Right lobe of liver (tissue), 6 donors: ENCODE measurements around the gene RNASE7. TPM values are rescaled to one million over a fixed set of nuclear protein-coding genes. Genes with fewer than 3 reads are reported as not detected.

Source experiments
- ATAC-seq, 4 donors: fragments of 200-7000 bp; cut with Tn5 transposase; one replicate each; pipeline ENCODE4 v1.9.1; 2020; ENCODE audit warnings: mild to moderate bottlenecking in 4 of 4, moderate library complexity in 4 of 4
- DNase-seq, 3 donors: peaks; one replicate each; pipeline ENCODE4 v3.0.0-alpha.2; 2020
- H3K27ac ChIP-seq, 3 donors: fragments of 200-600 bp; one replicate each; pipeline ENCODE4 v1.8.0; 2022
- H3K27me3 ChIP-seq, 2 donors: fragments of 200-600 bp; one replicate each; pipeline ENCODE4 v1.8.0; 2022
- H3K36me3 ChIP-seq, 4 donors: fragments of 200-600 bp; sonication (generic) in 1 of 4; one replicate each; pipeline versions ENCODE4 v1.5.1 to v1.8.0; 2017 to 2022; ENCODE audit warnings: control low read depth in 1 of 4
- H3K4me1 ChIP-seq, 4 donors: fragments of 200-600 bp; sonication (generic) in 1 of 4; one replicate each; pipeline versions ENCODE4 v1.5.1 to v1.8.0; 2017 to 2022; ENCODE audit warnings: control low read depth in 1 of 4
- H3K4me3 ChIP-seq, 3 donors: fragments of 200-600 bp; one replicate each; pipeline ENCODE4 v1.8.0; 2022
- H3K9me3 ChIP-seq, 4 donors: fragments of 200-600 bp; sonication (generic) in 1 of 4; one replicate each; pipeline versions ENCODE4 v1.5.1 to v1.8.0; 2017 to 2022; ENCODE audit warnings: control low read depth in 1 of 4
- POLR2A ChIP-seq: fragments of 450-650 bp; IDR thresholded peaks from one replicate; pipeline ENCODE4 v1.6.1; 2017; ENCODE audit warnings: antibody characterized with exemption, mild to moderate bottlenecking
- WGBS: methylation state at CpG from one replicate; pipeline ENCODE4 v1.1.6; 2018; ENCODE audit warnings: low coverage, low lambda C conversion rate; ENCODE audit not compliant: insufficient coverage; ENCODE audit errors: missing lambda C conversion rate; 5-methylcytosine and 5-hydroxymethylcytosine counted together
- intact Hi-C, 2 donors: fragments of 100-400 bp; cut with DNase I; formaldehyde crosslinking; loops; one replicate each; pipeline versions ENCODE4 v1.11.2 to v1.14.1; 2022
- total RNA-seq, 6 experiments: library from RNA; depleted of rRNA in 2 of 6; stranded (reverse); fragments of >200 nt in 2 of 6; fragmentation: NEBNext Ultra II Directional in 3 of 6; extraction: Animal tissue kit (Norgen Biotek cat#: 25700) in 3 of 6; gene quantifications; one replicate each; pipeline versions ENCODE4 v1.1.0 to v1.2.4, GENCODE V29; 2016 to 2023
- TF ChIP-seq, protein P1 (sequence below), 4 donors: fragments of 200-600 bp in 3 of 4; fragments of 450-650 bp in 1 of 4; IDR thresholded peaks; one replicate each; pipeline versions ENCODE4 v1.5.1 to v1.8.0; 2016 to 2022; ENCODE audit warnings: antibody characterized with exemption in 4 of 4, mild to moderate bottlenecking in 2 of 4
- donor health status: DM: no; HTN: yes; CAD: no.
- donor health status: DM: no; HTN: no; CAD: no.
- donor health status: DM: no; HTN: no; CAD: no.
- donor health status: DM: no; HTN: yes; CAD: no.
- donor health status: DM: no; HTN: yes; CAD: no.

The RNASE7 gene
- total RNA-seq, 6 experiments from 2014 or later: 0.18 to 0.31 (median 0.22) TPM; not detected in 3

DNA sequence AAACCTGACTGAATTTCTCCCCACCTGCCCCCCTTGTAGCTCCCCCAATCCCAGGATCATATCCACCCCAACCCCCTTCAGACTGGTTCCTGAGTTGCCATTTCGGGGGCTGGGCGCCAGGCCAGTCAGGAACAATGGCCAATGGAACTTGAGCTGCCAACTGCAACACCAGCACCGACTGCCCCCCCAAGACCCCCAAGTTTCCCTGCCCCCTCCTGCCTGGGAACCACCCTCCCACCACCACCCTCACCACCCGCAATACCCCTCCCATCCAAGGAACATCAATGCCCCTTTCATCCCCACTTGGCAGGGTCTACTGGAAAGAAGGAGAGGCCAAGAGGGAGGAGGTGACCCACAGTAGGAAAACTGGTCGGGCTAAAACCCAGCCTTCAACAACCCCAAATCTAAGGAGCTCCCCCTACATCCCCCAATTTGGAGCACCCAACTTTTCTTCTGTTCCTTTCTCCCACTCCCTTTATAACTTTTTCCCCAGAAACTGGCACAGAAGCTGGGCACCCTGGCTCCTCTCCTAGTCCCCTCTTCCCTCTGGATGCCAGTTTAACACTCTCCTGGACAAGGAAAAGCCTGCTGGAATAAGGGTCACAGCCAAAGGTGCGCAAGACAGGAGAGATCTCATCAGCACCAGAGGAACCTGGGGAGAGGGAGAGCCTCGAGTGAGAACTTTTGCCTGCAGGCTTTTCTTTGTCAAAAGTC lies 15.7 kb upstream of the RNASE7 start:
- no peaks in the 10 kb centered on the region for H3K9me3 ChIP-seq
- peak overlapping the region in 2 of 3 donors; percentile 40 to 79 for H3K27ac ChIP-seq
- intact Hi-C loops: no loop called here
- ATAC-seq: no peak
- TF ChIP-seq, protein P1, sequence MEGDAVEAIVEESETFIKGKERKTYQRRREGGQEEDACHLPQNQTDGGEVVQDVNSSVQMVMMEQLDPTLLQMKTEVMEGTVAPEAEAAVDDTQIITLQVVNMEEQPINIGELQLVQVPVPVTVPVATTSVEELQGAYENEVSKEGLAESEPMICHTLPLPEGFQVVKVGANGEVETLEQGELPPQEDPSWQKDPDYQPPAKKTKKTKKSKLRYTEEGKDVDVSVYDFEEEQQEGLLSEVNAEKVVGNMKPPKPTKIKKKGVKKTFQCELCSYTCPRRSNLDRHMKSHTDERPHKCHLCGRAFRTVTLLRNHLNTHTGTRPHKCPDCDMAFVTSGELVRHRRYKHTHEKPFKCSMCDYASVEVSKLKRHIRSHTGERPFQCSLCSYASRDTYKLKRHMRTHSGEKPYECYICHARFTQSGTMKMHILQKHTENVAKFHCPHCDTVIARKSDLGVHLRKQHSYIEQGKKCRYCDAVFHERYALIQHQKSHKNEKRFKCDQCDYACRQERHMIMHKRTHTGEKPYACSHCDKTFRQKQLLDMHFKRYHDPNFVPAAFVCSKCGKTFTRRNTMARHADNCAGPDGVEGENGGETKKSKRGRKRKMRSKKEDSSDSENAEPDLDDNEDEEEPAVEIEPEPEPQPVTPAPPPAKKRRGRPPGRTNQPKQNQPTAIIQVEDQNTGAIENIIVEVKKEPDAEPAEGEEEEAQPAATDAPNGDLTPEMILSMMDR (IDR thresholded peaks at IDR 0.05): no peak
- TF ChIP-seq POLR2A: no peak
- peaks cover 0 to 8% (median 2%) of the 10 kb centered on the region in 4 donors for H3K4me1 ChIP-seq
- 65% methylated on average over 6 of the region's 7 CpGs for WGBS
- no peak for DNase-seq
- no peaks in the 10 kb centered on the region for H3K27me3 ChIP-seq
- no peak overlapping the region for H3K4me3 ChIP-seq
- H3K36me3 ChIP-seq: peaks cover 0 to 6% (median under 1%) of the 10 kb centered on the region in 4 donors

DNA sequence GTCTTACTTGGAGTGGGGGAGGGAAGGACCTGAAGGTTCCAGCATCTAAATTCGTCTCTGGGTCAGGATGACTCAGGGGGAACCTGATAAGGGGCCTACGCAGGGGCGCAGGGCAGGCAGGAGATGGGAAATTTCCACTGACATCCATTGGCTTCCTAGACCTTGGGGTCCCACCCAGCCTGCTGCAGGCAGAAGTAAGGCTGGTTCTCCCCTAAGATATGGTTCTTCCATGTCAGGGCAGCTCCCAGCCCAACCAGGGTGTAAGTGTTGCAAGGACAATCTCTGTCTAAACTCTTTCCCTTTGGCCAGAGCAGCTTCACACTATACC lies 15.2 kb upstream of the RNASE7 start:
- TF ChIP-seq POLR2A: no peak
- TF ChIP-seq, protein P1 (IDR thresholded peaks at IDR 0.05): no peak
- ATAC-seq: no peak
- H3K4me1 ChIP-seq: peaks cover 0 to 8% (median 2%) of the 10 kb centered on the region in 4 donors
- no peak for DNase-seq
- no peak overlapping the region for H3K4me3 ChIP-seq
- H3K27me3 ChIP-seq: no peaks in the 10 kb centered on the region
- peaks cover 0 to under 1% (median 0%) of the 10 kb centered on the region in 4 donors for H3K36me3 ChIP-seq
- H3K27ac ChIP-seq: no peak overlapping the region
- intact Hi-C loops: no loop called here
- WGBS: no CpG with 5 or more reads among the region's 3 CpGs
- no peaks in the 10 kb centered on the region for H3K9me3 ChIP-seq

DNA sequence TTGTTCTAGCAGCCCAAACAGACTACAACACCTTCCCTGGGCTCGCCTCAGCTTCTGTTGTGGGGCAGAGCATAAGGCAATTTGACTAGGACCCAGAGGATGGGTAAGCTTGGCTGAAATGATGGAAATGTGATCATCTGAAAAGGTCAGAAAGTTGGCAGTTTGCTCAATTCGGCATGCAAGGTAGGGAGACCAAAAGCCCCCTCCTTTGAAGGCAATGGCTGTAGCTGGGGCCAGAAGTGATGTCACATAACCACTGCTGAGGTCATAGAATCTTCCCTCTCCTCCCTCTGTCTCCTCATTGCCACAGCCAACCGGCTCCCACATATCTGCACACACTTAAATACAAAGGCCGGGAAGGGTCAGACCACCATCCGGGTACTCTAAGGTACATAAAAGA lies 12.2 kb upstream of the RNASE7 start, which contains the start of gene TPPP2:
TPPP2 (plus strand) TSS at position 301 of the 400 bp plus-strand sequence. CDS start 365 bp downstream, outside the sequence.
- Histone ChIP-seq H3K27me3 (no peaks in the 10 kb centered on the region), H3K9me3 (no peaks in the 10 kb centered on the region), H3K27ac (no peak within 1 kb of the TSS), H3K4me1 (no peaks in the 10 kb centered on the region), H3K4me3 (no peak within 1 kb of the TSS), H3K36me3 (no peaks in the 10 kb centered on the region)
- intact Hi-C loops: no loop called here
- ATAC-seq (no peak), DNase-seq (no peak)
- TF ChIP-seq, protein P1 (IDR thresholded peaks at IDR 0.05): no peak
- no peak for TF ChIP-seq POLR2A
- 88% methylated on average over 1 of the region's 5 CpGs for WGBS

DNA sequence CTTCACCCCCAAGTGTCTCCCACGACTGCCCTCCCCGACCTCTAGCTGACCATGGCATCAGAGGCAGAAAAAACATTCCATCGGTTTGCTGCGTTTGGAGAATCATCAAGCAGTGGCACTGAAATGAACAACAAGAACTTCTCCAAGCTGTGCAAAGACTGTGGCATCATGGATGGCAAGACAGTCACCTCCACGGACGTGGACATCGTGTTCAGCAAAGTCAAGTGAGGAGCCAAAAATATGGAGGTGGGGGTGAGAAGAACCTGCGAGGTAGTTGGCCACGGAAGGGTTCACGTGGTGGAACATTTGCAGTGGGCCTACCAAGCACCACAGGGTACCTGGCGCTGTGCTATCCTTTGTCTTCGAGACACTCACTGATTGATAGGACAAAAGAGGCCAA lies 11.6 kb upstream of the RNASE7 start:
- no peak overlapping the region for H3K27ac ChIP-seq
- H3K4me3 ChIP-seq: no peak overlapping the region
- intact Hi-C loops: no loop called here
- no peaks in the 10 kb centered on the region for H3K4me1 ChIP-seq
- TF ChIP-seq POLR2A: no peak
- TF ChIP-seq, protein P1 (IDR thresholded peaks at IDR 0.05): no peak
- H3K36me3 ChIP-seq: no peaks in the 10 kb centered on the region
- no peak for ATAC-seq
- 83% methylated on average over 9 of the region's 12 CpGs for WGBS
- DNase-seq: no peak
- H3K9me3 ChIP-seq: no peaks in the 10 kb centered on the region
- H3K27me3 ChIP-seq: no peaks in the 10 kb centered on the region
